Ovary (tissue), 3 donors: Measurements from ENCODE around the gene FAM180B.

Experiments
- POLR2A ChIP-seq: fragments of 450-650 bp; IDR thresholded peaks from one replicate; pipeline ENCODE4 v1.6.1; 2017; ENCODE audit warnings: antibody characterized with exemption, mild to moderate bottlenecking, moderate library complexity
- TF ChIP-seq, protein P1 (sequence below), 3 donors: fragments of 450-650 bp in 2 of 3; fragments of 200-600 bp in 1 of 3; IDR thresholded peaks; one replicate each; pipeline versions ENCODE4 v1.5.1 to v1.8.0; 2016 to 2022; ENCODE audit warnings: antibody characterized with exemption in 3 of 3, mild to moderate bottlenecking in 1 of 3
- donor health status: DM: no; HTN: no; CAD: no.

DNA sequence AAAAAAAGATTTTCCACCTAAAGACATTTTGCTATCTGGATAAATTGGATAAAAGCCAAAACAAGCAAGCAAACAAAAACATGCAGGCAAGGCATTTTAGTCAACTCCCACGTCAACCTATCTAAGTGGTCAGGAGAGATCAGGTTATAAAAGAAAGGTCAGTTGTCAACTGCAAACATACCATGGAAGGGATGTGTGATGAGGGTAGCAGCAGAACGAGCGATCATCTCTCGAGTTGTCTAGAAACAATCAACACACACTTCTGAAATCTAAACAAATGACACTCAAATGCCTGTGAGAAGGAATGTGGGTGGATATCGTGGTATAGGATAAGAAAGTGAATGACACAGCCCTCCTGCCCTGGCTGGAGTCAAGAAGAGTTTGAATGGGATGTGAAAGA is 45.0 kb downstream of the FAM180B start:
- TF ChIP-seq POLR2A = no peak
- TF ChIP-seq, protein P1, sequence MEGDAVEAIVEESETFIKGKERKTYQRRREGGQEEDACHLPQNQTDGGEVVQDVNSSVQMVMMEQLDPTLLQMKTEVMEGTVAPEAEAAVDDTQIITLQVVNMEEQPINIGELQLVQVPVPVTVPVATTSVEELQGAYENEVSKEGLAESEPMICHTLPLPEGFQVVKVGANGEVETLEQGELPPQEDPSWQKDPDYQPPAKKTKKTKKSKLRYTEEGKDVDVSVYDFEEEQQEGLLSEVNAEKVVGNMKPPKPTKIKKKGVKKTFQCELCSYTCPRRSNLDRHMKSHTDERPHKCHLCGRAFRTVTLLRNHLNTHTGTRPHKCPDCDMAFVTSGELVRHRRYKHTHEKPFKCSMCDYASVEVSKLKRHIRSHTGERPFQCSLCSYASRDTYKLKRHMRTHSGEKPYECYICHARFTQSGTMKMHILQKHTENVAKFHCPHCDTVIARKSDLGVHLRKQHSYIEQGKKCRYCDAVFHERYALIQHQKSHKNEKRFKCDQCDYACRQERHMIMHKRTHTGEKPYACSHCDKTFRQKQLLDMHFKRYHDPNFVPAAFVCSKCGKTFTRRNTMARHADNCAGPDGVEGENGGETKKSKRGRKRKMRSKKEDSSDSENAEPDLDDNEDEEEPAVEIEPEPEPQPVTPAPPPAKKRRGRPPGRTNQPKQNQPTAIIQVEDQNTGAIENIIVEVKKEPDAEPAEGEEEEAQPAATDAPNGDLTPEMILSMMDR (IDR thresholded peaks at IDR 0.05) = no peak
